Sciatic nerve (tissue), 1 donor: ENCODE data around the gene F8A1. TPM values are rescaled to one million over a fixed set of nuclear protein-coding genes. Genes with fewer than 3 reads are reported as not detected.

Source experiments
- microRNA-seq: library from miRNA; unstranded; fragments of <30 nt; microRNA quantifications from one replicate; pipeline ENCODE4 v1.2.0, GENCODE V29; 2020
- total RNA-seq: library from RNA; stranded (reverse); fragmentation: NEBNext Ultra II Directional; extraction: Animal tissue kit (Norgen Biotek cat#: 25700); gene quantifications from one replicate; pipeline ENCODE4 v1.2.1, GENCODE V29; 2021
- donor health status: DM: no; HTN: no; CAD: no.

F8A1 gene
- total RNA-seq, 1 donor from 2014 or later, result 24.1 TPM

Small RNA genes lying within 50 kb of the gene (microRNA-seq; reads per million reads assigned to microRNA genes)
- gene MIR1184-1, result not detected

Other genes starting within 250 kb of the F8A1 start
- gene CTAG2, start 232.8 kb upstream of the F8A1 start, total RNA-seq, result not detected
- gene GAB3, start 135.3 kb upstream of the F8A1 start, total RNA-seq, result 7.6 TPM
- 27.9 TPM for gene DKC1, start 123.5 kb upstream of the F8A1 start, total RNA-seq
- 52.0 TPM for gene MPP1, start 80.9 kb upstream of the F8A1 start, total RNA-seq
- gene SMIM9, start 51.7 kb upstream of the F8A1 start, total RNA-seq, result not detected
- 63.0 TPM for gene F8, start 136.4 kb downstream of the F8A1 start, total RNA-seq
- 94.6 TPM for gene FUNDC2, start 140.5 kb downstream of the F8A1 start, total RNA-seq
- 3.9 TPM for gene CMC4, start 184.8 kb downstream of the F8A1 start, total RNA-seq
- 22.9 TPM for gene MTCP1, start 184.8 kb downstream of the F8A1 start, total RNA-seq
- 12.3 TPM for gene BRCC3, start 185.2 kb downstream of the F8A1 start, total RNA-seq